T-helper 1 cell treated with Interleukin-12 subunit alpha and Interleukin-12 subunit beta and Interleukin-4 antibody, amounts not matched to agents 30 μg/mL and 1 μg/mL, for 36 hours (primary cell): ENCODE data around the gene USP17L12.
"Not testable (repeated sequence)": the region's sequence is repeated elsewhere in the genome, so short reads cannot be mapped to it uniquely, and the experiment has no call there.

Experiments
- H3K27ac Mint-ChIP-seq: one replicate; pipeline ENCODE4 v1.8.0; 2021; ENCODE audit warnings: mild to moderate bottlenecking, mixed read lengths
- H3K27me3 Mint-ChIP-seq: one replicate; pipeline ENCODE4 v1.8.0; 2021; ENCODE audit warnings: low read depth, mixed read lengths
- H3K36me3 Mint-ChIP-seq: one replicate; pipeline ENCODE4 v1.8.0; 2021; ENCODE audit warnings: low read depth, mixed read lengths
- H3K4me1 Mint-ChIP-seq: one replicate; pipeline ENCODE4 v1.8.0; 2021; ENCODE audit warnings: low read depth, mixed read lengths
- H3K4me3 Mint-ChIP-seq: one replicate; pipeline ENCODE4 v1.8.0; 2021; ENCODE audit warnings: mild to moderate bottlenecking, moderate library complexity, mixed read lengths
- H3K9me3 Mint-ChIP-seq: one replicate; pipeline ENCODE4 v1.8.0; 2021; ENCODE audit warnings: mixed read lengths

Gene USP17L12

GRCh38 chr4:9219852-9220251 lies at the start of gene USP17L12:
Gene USP17L12 (plus strand): TSS chr4:9220152. CDS start chr4:9220152, 0 bp downstream.
- H3K27me3 Mint-ChIP-seq, H3K36me3 Mint-ChIP-seq, H3K9me3 Mint-ChIP-seq, H3K4me3 Mint-ChIP-seq, H3K27ac Mint-ChIP-seq, H3K4me1 Mint-ChIP-seq: not testable (repeated sequence)

- not testable (repeated sequence) for H3K4me3 Mint-ChIP-seq, H3K36me3 Mint-ChIP-seq, H3K27me3 Mint-ChIP-seq, H3K4me1 Mint-ChIP-seq, H3K9me3 Mint-ChIP-seq, H3K27ac Mint-ChIP-seq
These were observed 9.6 kb upstream of the USP17L12 start, which contains the start of gene USP17L10 for GRCh38 chr4:9210357-9210756. Gene USP17L10 (plus strand): TSS chr4:9210657. CDS start chr4:9210657, 0 bp downstream.

- not testable (repeated sequence) for H3K27me3 Mint-ChIP-seq, H3K36me3 Mint-ChIP-seq, H3K9me3 Mint-ChIP-seq, H3K27ac Mint-ChIP-seq, H3K4me1 Mint-ChIP-seq, H3K4me3 Mint-ChIP-seq
These were observed 5.3 kb upstream of the USP17L12 start for GRCh38 chr4:9214701-9215100.

GRCh38 chr4:9215105-9215504 lies 4.8 kb upstream of the USP17L12 start, which contains the start of gene USP17L11:
Gene USP17L11 (plus strand): TSS chr4:9215405. CDS start chr4:9215405, 0 bp downstream.
- H3K36me3 Mint-ChIP-seq, H3K4me3 Mint-ChIP-seq, H3K27me3 Mint-ChIP-seq, H3K27ac Mint-ChIP-seq, H3K4me1 Mint-ChIP-seq, H3K9me3 Mint-ChIP-seq: not testable (repeated sequence)

- H3K27ac Mint-ChIP-seq, H3K36me3 Mint-ChIP-seq, H3K27me3 Mint-ChIP-seq, H3K4me3 Mint-ChIP-seq, H3K4me1 Mint-ChIP-seq, H3K9me3 Mint-ChIP-seq: not testable (repeated sequence)
These were observed 4.6 kb downstream of the USP17L12 start, which contains the start of gene USP17L13 for GRCh38 chr4:9224596-9224995. Gene USP17L13 (plus strand): TSS chr4:9224896. CDS start chr4:9224896, 0 bp downstream.

GRCh38 chr4:9230249-9230648 lies 10.3 kb downstream of the USP17L12 start:
- not testable (repeated sequence) for H3K9me3 Mint-ChIP-seq, H3K27me3 Mint-ChIP-seq, H3K4me3 Mint-ChIP-seq, H3K36me3 Mint-ChIP-seq, H3K27ac Mint-ChIP-seq, H3K4me1 Mint-ChIP-seq

- H3K27me3 Mint-ChIP-seq, H3K36me3 Mint-ChIP-seq, H3K4me1 Mint-ChIP-seq, H3K9me3 Mint-ChIP-seq, H3K27ac Mint-ChIP-seq, H3K4me3 Mint-ChIP-seq: not testable (repeated sequence)
These were observed 14.1 kb downstream of the USP17L12 start, which contains the start of gene USP17L15 for GRCh38 chr4:9234085-9234484. Gene USP17L15 (plus strand): TSS chr4:9234385. CDS start chr4:9234385, 0 bp downstream.

GRCh38 chr4:9238461-9238860 lies 18.5 kb downstream of the USP17L12 start:
- not testable (repeated sequence) for H3K4me1 Mint-ChIP-seq, H3K9me3 Mint-ChIP-seq, H3K27ac Mint-ChIP-seq, H3K36me3 Mint-ChIP-seq, H3K4me3 Mint-ChIP-seq, H3K27me3 Mint-ChIP-seq

- not testable (repeated sequence) for H3K4me3 Mint-ChIP-seq, H3K27me3 Mint-ChIP-seq, H3K36me3 Mint-ChIP-seq, H3K27ac Mint-ChIP-seq, H3K9me3 Mint-ChIP-seq, H3K4me1 Mint-ChIP-seq
These were observed 23.6 kb downstream of the USP17L12 start, which contains the start of gene USP17L17 for GRCh38 chr4:9243579-9243978. Gene USP17L17 (plus strand): TSS chr4:9243879. CDS start chr4:9243879, 0 bp downstream.

- not testable (repeated sequence) for H3K9me3 Mint-ChIP-seq, H3K4me1 Mint-ChIP-seq, H3K4me3 Mint-ChIP-seq, H3K27ac Mint-ChIP-seq, H3K27me3 Mint-ChIP-seq, H3K36me3 Mint-ChIP-seq
These were observed 28.2 kb downstream of the USP17L12 start, which contains the start of gene USP17L18 for GRCh38 chr4:9247953-9248680. Gene USP17L18 (plus strand): TSS chr4:9248630. CDS start chr4:9248630, 0 bp downstream.

- H3K9me3 Mint-ChIP-seq, H3K27me3 Mint-ChIP-seq, H3K36me3 Mint-ChIP-seq, H3K4me3 Mint-ChIP-seq, H3K4me1 Mint-ChIP-seq, H3K27ac Mint-ChIP-seq: not testable (repeated sequence)
These were observed 33.1 kb downstream of the USP17L12 start, which contains the start of gene USP17L19 for GRCh38 chr4:9253078-9253477. Gene USP17L19 (plus strand): TSS chr4:9253378. CDS start chr4:9253378, 0 bp downstream.

- not testable (repeated sequence) for H3K27ac Mint-ChIP-seq, H3K27me3 Mint-ChIP-seq, H3K4me3 Mint-ChIP-seq, H3K9me3 Mint-ChIP-seq, H3K36me3 Mint-ChIP-seq, H3K4me1 Mint-ChIP-seq
These were observed 37.9 kb downstream of the USP17L12 start, which contains the start of gene USP17L20 for GRCh38 chr4:9257824-9258223. Gene USP17L20 (plus strand): TSS chr4:9258124. CDS start chr4:9258124, 0 bp downstream.

- H3K27me3 Mint-ChIP-seq, H3K4me3 Mint-ChIP-seq, H3K9me3 Mint-ChIP-seq, H3K27ac Mint-ChIP-seq, H3K4me1 Mint-ChIP-seq, H3K36me3 Mint-ChIP-seq: not testable (repeated sequence)
These were observed 42.6 kb downstream of the USP17L12 start, which contains the start of gene USP17L21 for GRCh38 chr4:9262572-9262971. Gene USP17L21 (plus strand): TSS chr4:9262872. CDS start chr4:9262872, 0 bp downstream.

- not testable (repeated sequence) for H3K27me3 Mint-ChIP-seq, H3K9me3 Mint-ChIP-seq, H3K4me1 Mint-ChIP-seq, H3K27ac Mint-ChIP-seq, H3K36me3 Mint-ChIP-seq, H3K4me3 Mint-ChIP-seq
These were observed 47.4 kb downstream of the USP17L12 start, which contains the start of gene USP17L22 for GRCh38 chr4:9267319-9267718. Gene USP17L22 (plus strand): TSS chr4:9267619. CDS start chr4:9267619, 0 bp downstream.
